Upper lobe of left lung (tissue), 4 donors: ENCODE results near the gene ARL4A.

Experiments used
- CTCF ChIP-seq, 6 experiments: fragments of 450-650 bp in 4 of 6; fragments of 200-600 bp in 2 of 6; sonication (generic) in 2 of 6; IDR thresholded peaks; one replicate each; pipeline ENCODE4 v1.5.1; 2016 to 2019; ENCODE audit warnings: antibody characterized with exemption in 6 of 6
- EP300 ChIP-seq, 4 donors: sonication (generic); formaldehyde crosslinking; IDR thresholded peaks; one replicate each; pipeline ENCODE4 v1.5.1; 2017; ENCODE audit warnings: antibody characterized with exemption in 4 of 4, control low read depth in 2 of 4
- POLR2AphosphoS5 ChIP-seq, 2 donors: sonication (generic); formaldehyde crosslinking; IDR thresholded peaks; one replicate each; pipeline ENCODE4 v1.5.1; 2017; ENCODE audit warnings: antibody characterized with exemption in 2 of 2

GRCh38 chr7:12646139-12646538 lies 41.3 kb upstream of the ARL4A start:
- TF ChIP-seq CTCF (IDR thresholded peaks at IDR 0.05) (no peak), POLR2AphosphoS5 (IDR thresholded peaks at IDR 0.05) (no peak), EP300 (IDR thresholded peaks at IDR 0.05) (no peak)
